Hindlimb muscle (tissue), 1 donor: ENCODE data around the gene ANXA2. TPM values are rescaled to one million over a fixed set of nuclear protein-coding genes. Genes with fewer than 3 reads are reported as not detected.
A peak's percentile ranks its signal among the peaks of the same experiment; 100 is the strongest.

Experiments
- DNase-seq: peaks from one replicate; pipeline ENCODE4 v3.0.0-alpha.2; 2013
- polyA plus RNA-seq: library from polyadenylated mRNA; unstranded; fragments of 120-200 nt; gene quantifications from one replicate; pipeline ENCODE4 v1.2.1, GENCODE V29; 2013; ENCODE audit not compliant: insufficient read length

Gene ANXA2
- polyA plus RNA-seq, 1 donor, result 359 TPM

GRCh38 chr15:60386615-60387014, 11.2 kb downstream of the ANXA2 start:
- no peak for DNase-seq

DNA sequence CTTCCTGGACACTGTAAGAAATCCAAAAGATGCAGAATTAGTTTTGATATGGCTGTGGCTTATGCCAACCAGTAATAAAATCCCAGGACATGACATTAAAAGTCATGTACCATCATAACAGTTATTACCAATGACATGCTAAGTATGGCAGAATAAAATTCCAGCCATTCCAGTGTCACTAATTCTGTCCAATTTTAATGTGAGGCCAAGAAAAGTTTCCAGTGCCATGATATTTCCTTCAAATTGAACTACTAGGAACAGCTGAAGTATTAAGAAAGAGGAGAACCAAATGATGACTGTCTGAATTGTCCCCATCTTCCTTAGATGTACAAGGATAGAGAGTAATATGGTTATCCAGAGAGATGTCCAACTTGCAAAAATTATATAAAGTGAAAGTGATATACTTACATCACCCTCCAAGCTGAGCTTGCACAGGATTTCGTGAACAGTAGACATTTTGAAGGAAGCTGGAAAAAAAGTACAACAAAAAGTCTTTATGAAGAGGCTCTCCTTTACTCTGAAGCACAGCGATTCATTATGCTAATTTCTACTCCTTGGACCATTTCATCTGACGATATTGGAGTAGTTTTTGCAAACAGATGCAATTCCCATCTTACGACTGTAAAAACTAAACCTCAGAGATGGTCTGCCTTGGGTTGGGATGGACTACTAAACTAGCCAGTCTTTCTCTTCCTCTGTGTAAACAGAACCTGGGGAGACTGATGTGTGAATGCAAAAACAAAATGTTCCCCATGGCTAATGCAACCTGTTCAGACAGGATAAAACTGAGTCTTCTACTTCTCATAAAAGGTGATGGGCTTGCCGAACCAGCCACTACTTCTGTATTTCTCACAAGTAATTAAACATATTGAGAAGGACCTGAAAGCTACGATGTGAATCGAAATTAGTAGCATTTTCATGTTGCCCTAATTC, 11.9 kb downstream of the ANXA2 start:
- no peak for DNase-seq

DNA sequence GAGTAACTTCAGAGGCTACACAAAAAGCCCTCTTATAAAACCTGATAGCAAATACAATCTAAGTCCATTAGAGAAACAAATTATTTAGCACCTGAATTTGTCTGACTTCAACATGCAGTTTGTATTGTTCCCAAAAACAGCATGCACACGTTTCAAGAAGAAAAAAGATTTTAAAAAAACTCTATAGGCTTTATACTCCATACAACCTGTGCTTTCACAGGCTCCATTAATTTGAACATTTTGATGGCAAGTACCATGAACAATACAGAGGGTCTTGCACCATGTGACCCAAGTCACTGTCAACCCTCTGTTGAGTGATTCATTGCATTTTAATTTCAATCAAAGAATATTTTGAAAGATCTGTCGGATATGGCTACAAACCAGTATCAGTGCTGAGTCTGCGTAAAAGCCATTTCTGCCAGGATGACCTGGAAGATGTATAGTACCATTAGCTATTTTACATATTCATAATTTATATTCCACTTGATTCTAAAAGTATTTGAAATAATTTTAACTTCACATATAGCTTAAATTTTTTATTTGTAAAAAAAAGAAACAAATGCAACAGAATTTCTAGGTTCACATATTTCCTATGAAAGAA, 13.2 kb downstream of the ANXA2 start:
- no peak for DNase-seq

DNA sequence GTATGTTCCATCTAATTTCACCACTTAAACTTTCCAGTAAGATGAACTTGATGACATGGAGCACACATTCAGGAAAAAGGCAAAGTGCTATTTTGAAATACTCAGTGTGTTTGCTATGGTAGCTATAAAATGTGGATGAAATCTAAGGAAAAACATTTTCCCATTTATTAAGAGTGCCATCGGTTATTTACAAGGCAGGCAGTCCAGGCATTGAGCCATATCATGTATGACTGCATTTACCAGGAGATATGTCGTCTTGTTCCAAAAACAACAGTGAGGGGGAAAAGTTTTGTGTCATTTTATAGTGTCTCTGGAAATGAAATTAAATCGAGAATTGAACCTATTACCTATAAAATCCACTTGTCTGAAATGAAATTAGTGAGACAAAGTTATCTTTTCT, 13.7 kb downstream of the ANXA2 start:
- no peak for DNase-seq

- DNase-seq, result no peak
These were observed 14.8 kb downstream of the ANXA2 start for GRCh38 chr15:60382773-60383674.

DNA sequence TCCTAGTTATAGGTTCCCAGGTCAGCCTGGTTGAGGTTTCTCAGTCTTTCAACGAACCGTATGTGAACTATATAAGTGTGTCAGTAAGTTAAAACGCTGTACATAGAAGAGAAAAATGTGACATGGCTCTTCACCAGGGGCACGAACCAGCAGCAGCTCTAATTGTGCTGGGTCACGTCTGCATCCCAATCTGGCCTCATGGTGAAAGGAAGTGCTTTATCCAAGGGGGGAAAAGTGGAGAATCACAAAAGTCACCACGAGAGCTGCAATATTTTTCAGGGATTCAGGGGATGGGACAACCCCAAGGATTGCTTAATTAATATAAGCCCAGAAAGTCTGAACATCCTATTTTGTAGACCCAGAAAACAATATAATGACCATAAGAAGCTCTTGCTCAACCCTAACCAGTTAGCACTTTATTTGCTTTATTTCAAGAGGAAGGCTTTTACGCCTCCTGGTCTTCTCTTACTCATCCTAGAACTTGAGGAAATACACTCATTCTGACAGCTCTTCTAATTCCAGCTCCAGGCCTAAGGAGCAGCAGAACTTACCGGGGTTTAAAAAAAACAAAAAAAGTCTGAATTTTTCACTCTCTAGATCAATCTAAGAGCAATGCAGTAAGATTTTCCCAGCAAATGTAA, 16.5 kb downstream of the ANXA2 start:
- DNase-seq, result no peak

DNA sequence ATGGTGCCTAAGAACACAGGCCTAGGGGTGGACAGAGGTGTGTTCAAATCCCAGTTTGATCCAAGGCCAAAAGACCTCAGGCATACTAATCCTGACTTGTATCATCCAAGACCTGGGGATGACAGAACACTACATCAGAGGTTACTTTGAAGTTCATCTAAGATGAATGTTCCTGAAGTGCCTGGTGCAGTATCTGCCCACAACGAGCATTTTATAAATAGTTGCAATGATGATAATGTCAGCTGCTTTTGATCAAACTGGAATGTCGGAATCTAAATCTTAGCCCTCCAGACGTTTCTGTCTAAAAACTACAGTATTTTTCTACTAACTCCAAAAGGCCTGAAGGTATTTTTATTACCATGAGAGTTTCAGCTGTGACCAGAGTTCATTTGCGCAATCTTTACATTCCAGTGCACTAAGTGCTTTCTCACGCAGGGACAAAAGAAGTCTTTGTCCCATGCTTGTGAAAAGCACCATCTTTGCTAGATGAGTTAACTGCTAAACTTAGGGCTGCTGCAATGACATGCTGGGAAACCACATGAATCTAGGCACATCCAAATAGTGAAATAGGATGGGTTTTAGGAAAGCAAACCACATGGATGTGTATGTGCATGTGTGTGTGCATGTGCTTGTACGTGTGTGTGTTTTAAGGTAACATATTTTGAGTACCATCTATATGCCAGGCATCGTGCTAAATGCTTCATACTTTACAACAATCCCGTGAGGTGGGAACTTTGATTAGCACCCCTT, 18.1 kb downstream of the ANXA2 start:
- DNase-seq, result no peak

DNA sequence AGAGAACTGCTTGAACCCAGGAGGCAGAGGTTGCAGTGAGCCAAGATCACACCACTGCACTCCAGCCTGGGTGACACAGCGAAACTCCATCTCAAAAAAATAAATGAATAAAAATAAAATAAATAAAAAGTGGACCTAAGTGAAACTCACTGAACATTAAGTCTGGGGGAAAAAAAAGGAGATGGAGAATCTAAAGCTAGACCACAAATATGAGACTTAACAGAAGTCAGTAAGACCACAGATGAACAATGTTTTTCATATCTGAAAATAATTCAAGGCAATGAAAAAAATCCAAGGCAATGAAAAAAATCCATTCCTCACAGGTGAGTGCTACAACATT, 18.6 kb downstream of the ANXA2 start:
- no peak for DNase-seq

DNA sequence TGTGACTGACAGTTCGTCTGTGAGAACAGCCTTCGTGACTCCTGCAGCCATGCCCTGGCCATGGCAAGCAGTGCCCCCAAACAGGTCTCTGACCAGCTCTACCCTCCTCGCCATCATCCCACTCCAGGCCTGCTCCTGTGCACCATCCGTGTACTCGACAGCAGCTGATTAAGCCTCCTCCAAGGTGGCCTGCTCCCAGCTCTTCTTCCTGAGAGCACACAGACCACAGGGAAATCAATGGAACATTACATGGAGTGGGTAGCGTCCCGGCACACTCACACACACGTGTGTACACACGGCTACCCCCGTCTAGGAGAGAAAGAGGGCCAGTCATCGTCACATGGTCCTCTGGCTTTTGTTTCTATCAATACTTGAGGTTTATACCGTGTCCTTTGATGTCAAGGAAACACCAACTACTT, 21.1 kb downstream of the ANXA2 start:
- no peak for DNase-seq

GRCh38 chr15:60375306-60375705, 22.5 kb downstream of the ANXA2 start:
- DNase-seq, result no peak

GRCh38 chr15:60374628-60375081, 23.1 kb downstream of the ANXA2 start:
- peak; percentile 66 for DNase-seq

- no peak for DNase-seq
These were observed 23.6 kb downstream of the ANXA2 start for GRCh38 chr15:60374209-60374608.

DNA sequence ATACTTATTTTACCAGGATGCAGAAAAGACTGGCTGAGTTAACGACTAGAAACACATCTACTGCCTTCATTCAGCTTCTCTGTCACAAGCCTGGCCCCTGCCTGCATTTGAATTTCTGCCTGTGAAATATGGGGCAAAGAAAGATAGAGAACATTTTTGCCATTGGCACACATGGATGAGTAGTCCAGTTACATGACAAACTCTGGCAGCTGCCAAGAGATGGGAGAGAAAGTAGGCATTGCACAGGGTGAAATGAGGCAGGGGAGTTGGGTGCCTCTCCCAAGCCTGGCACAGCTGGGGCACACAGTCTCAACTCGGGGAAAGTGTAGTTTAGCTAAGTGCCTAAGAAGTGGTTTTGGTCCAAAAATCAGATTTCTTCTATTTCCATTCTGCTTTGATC, 24.0 kb downstream of the ANXA2 start:
- no peak for DNase-seq

GRCh38 chr15:60373327-60373726, 24.5 kb downstream of the ANXA2 start:
- no peak for DNase-seq

- DNase-seq, result no peak
These were observed 25.0 kb downstream of the ANXA2 start for GRCh38 chr15:60372756-60373155.

- no peak for DNase-seq
These were observed 25.6 kb downstream of the ANXA2 start for GRCh38 chr15:60372227-60372626.

DNA sequence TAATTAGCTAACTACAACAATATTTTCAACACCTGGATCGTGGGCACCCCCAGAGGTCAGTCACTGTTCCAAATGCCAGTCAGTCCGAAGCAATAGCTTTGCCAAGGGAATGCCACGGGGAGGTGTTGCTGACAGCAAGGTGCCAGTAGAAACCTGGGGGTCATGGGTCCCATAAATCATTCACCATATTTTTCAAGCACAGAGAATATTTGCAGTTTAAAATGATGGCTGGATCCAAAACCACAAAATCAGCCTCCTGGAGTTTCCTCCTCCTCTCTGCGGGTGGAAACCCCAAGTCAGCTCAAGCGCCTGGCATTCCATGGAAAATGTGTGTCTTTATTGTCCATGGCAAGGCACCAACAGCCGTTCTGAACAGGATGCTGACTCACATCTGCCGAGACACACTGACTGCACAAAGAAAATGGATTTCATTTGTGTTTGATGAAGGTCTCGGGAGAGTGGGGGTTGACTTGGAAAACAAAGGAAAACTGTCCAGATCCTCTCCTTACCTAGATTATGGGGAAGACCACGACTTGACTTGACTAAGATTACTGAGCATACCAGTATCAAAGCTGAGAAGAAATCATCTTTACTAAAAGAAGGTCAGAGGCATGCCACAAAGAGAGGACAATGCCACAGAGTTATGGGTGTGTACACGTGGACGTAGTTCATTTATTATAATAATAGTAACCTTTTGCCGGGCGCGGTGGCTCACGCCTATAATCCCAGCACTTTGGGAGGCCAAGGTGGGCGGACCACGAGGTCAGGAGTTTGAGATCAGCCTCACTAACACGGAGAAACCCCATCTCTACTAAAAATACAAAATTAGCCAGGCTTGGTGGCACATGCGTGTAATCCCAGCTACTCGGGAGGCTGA, 26.4 kb downstream of the ANXA2 start:
- peak; percentile 81 for DNase-seq

- DNase-seq, result no peak
These were observed 27.0 kb downstream of the ANXA2 start for GRCh38 chr15:60370869-60371136.

DNA sequence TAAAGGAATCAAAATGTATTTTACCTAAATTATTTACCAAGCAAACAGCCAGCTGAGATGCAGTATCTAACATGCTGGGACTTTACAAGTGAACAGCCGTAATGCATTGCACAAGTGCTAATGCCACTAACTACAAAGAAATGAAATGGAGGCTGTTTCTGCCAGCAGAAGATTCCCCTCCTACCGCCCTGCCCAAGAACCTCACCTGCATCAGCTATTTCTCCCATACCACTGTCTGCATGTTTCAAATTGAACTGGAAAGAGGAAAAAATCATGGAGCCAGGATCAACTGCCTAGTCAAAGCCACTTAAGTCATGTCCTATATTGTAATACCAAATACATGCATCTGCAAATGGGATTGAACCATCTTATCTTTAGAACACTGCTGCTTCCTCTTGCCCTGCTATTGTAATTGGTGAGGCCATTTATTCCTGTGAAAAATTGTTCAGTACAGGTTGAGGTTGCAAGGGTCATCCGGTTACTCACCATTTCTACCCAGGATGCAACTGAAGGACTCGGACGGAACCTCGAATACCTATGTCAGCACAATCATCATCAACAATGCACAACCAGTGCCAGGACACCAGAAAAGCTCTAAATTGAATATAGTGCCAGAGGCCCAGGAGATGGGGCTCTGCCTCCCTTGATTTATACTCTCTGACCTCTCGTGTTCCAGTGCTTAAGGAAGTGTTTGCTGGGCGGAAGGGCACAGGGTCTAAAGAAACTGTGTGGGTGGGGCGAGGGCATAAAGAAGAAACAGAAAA, 27.5 kb downstream of the ANXA2 start:
- no peak for DNase-seq

- DNase-seq, result no peak
These were observed 28.1 kb downstream of the ANXA2 start for GRCh38 chr15:60369696-60370095.
